Activated T-cell treated with anti-CD3 and anti-CD28 coated beads, Interleukin-2, amount 50 U/mL, for 24 hours (primary cell): ENCODE data around the gene RAB3C.

Experiments used
- DNase-seq: peaks from one replicate; pipeline ENCODE4 v3.0.0-alpha.2; 2020
- H3K27ac Mint-ChIP-seq: 2 replicates; pipeline ENCODE4 v1.8.0; 2020; ENCODE audit warnings: mild to moderate bottlenecking, mixed read lengths
- H3K27me3 Mint-ChIP-seq: 2 replicates; pipeline ENCODE4 v1.8.0; 2020; ENCODE audit warnings: mixed read lengths
- H3K36me3 Mint-ChIP-seq: 2 replicates; pipeline ENCODE4 v1.8.0; 2020; ENCODE audit warnings: low read depth, mixed read lengths
- H3K4me1 Mint-ChIP-seq: 2 replicates; pipeline ENCODE4 v1.8.0; 2020; ENCODE audit warnings: low read depth, mixed read lengths
- H3K4me3 Mint-ChIP-seq: 2 replicates; pipeline ENCODE4 v1.8.0; 2020; ENCODE audit warnings: mild to moderate bottlenecking, moderate library complexity, mixed read lengths
- H3K9me3 Mint-ChIP-seq: 2 replicates; pipeline ENCODE4 v1.8.0; 2020; ENCODE audit warnings: mixed read lengths

RAB3C gene

DNA sequence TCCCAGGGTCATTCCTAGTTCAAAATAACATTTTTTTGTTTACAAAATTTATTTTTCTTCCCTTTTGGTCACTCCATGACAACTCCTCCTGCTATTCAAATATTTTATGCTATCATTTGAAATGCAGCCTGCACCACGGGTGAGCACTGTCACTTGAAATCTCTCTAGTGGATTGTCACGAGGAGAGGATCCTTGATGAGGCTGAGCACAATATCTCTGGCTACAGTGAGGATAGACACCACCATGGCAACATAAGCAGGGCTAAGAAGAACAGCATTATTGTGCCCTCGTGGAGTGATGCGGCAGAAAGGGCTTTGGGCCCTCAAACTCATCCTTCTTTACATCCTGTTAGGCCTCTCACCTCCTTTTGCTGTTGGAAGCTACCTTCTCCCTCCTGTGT lies 321.9 kb downstream of the RAB3C start:
- no peak overlapping the region for H3K27ac Mint-ChIP-seq
- no peaks in the 10 kb centered on the region for H3K9me3 Mint-ChIP-seq
- DNase-seq = no peak
- no peaks in the 10 kb centered on the region for H3K27me3 Mint-ChIP-seq
- no peaks in the 10 kb centered on the region for H3K36me3 Mint-ChIP-seq
- no peaks in the 10 kb centered on the region for H3K4me1 Mint-ChIP-seq
- H3K4me3 Mint-ChIP-seq = no peak overlapping the region

DNA sequence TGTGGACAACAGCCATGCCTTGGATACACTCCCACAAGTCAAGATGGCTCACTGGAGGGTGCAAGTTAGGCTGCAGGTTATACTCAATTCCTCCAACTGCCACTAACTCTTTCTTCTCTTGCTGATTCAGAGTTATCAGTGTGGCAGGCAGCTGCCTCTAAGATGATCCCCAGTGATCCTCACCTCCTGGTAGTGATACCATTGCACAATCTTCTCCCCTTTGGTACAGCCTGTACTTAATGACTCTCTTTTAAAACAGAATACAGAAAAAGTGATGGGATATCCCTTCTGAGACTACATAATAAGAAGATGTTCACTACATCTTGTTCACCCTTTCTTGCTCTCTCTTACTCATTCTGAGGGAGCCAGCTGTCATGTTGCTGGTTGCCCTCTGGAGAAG lies 323.1 kb downstream of the RAB3C start:
- no peak for DNase-seq
- H3K4me3 Mint-ChIP-seq = no peak overlapping the region
- H3K36me3 Mint-ChIP-seq = no peaks in the 10 kb centered on the region
- no peak overlapping the region for H3K27ac Mint-ChIP-seq
- H3K9me3 Mint-ChIP-seq = peaks cover 3% of the 10 kb centered on the region
- H3K27me3 Mint-ChIP-seq = no peaks in the 10 kb centered on the region
- H3K4me1 Mint-ChIP-seq = no peaks in the 10 kb centered on the region
